Kasumi-1 (cell line): ENCODE data around the gene FZD7.

Experiments
- DNase-seq, 2 experiments: peaks; one replicate each; lab custom pipeline; 2025; lab: John Stamatoyannopoulos, UW

FZD7 gene

DNA sequence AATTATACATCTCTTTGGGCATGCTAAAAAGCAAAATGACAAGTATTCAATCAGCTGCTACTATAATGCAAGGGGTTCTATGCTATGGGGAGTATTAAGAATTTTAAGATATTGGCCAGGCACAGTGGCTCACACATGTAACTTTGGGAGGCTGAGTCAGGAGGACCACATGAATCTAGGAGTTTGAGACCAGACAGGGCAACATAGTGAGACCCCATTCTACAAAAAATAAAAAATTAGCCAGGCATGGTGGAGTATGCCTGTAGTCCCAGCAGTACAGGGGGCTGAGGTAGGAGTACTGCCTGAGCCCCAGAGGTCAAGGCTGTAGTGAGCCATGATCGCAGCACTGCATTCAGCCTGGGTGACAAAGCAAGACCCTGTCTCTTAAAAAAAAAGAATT is 33.9 kb downstream of the FZD7 start:
- DNase-seq, result no peak

DNA sequence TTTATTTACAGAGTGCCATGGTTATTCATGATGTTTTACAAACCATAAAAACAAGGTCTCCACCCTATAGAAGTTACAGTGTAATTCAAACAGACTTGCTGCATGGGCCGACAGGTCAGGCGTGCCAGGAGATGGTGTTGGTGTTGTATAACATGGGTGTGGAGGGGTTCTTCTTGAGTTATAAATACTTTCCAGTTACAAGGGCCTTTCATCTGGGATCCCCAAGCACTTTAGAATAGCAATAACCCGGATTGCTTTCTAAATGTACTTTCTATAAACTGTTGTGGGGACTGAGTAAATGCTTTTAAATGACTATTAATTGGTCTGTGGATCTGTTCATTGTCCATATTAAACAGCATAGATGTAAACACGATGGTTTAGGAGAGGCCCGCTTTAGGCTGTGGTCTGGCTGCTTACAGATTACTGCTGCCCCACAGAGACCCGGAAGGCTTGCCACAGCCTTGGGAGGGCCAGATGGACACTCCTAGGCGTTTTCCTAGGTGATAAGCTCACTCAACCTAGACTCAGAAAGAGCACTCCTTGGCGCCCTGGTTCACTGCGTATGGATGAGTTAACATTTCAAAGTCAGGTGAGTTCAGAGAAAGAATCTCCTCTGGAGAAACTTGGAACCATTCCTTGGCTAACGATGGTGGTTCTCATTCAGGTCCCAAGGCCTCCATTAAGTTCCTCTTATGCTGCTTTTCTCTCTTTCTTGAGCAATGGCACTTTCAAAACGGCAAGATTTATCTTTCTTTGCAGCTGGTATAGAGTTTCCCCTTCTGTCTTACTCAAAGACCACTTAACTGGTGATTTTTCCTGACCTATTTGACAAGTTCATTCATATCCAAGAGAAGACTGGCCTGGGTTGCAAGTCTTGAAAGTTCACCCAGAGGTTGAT is 35.8 kb downstream of the FZD7 start:
- DNase-seq, result no peak

DNA sequence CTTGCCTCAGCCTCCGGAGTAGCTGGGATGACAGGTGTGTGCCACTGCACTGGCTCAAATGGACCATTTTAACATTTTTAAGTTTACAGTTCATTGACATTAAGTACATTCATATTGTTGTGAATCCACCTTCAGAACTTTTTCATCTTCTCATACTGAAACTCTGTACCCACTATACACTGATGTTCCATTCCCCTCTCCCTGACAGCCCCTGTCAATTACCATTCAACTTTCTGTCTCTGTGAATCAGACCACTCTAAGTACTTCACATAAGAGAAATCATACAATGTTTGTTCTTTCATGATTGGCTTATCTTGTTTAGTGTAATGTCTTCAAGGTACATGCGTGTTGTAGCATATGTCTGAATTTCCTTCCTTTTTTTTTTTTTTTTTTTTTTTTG is 37.5 kb downstream of the FZD7 start:
- no peak for DNase-seq

DNA sequence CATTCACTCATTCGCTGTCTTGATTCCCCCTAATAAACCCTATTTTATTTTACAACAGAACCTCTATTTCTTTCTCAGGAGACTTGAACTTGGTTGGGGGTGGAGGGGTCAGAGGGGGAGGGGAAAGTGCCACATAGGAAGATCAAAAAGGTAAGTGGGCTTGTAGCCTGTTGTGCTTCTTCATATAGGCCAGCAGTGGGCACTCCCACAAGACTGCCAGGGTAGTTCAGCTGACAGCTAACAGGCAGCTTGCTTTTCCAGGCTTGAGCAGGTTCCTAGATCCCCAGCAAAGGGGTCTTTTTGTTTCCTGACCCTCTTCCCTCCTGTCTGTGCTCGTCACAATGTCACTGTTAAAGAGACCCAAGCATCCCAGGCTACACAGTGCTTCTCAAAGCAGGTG is 38.6 kb downstream of the FZD7 start:
- DNase-seq, result peak in 1 of 2 experiments; percentile 27

DNA sequence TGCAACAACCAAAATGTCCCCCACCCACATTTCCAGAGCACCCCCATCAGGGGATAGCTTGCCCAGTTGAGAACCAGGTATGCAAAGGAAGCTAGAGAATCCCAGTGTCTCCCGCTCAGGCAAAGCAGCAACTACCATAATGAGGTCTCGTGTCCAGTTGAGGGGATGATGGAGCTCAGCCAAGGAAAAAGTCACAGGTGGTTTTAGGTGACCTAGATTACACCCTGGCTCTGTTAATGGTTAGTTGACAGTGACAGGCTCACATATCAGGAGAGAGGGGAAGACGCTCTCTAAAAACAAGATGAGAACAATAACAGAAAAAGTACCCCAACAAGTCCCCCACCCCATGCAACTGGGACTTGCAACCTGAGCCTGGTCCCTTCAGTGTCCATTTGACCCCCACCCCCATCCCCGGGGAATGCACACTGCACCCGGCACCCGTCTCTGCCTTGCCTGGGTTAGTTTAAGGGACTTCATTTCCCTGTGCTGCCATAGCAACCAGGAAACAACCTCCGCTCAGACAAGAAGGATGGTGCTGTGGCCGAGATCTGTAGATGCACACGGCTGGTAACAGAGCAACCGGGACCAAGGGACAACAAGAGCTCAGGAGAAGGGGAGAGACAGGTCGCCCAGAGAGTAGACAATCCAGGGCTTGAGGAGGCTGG is 39.2 kb downstream of the FZD7 start, which contains the start of gene KIAA2012:
Gene KIAA2012 (plus strand): TSS at position 519 of the 665 bp plus-strand sequence. CDS start 373 bp downstream, outside the sequence.
- DNase-seq, result no peak

DNA sequence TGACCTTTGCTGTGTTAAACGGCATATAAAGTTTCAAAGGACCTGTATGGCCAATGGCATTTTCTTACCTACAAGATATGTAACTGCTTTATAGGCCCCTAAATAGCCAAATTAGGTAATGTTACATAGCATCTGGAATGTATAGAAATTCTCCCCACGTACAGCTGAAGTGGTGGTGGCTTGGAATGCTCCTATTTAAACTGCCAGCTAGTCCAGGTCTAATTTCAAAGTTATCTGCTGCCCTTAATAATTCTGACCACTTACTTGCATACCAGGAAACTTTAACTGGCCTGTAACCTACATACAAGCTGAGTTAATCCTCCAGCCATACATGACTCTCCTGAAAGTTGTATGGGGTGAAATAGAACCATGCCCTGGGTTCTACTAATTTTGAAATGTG is 40.7 kb downstream of the FZD7 start:
- no peak for DNase-seq

DNA sequence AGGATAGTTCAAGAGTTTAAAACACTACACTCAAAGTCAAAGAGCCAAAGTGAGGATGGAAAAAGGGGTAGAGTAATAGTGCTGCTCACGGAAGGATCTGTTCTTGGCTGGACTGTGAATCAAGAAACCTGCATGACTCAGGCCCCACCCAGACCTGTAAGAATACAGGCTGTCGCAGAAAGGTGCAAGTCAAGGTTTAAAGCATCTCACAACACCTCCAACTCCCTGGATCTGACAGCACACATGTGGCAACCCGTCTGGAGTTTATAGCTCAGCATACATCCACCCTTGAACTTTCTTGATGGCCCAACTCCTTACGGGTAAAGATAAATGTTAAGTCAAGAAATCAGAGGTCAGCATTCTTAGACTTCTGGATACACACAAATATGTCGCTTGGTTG is 45.7 kb downstream of the FZD7 start:
- no peak for DNase-seq

DNA sequence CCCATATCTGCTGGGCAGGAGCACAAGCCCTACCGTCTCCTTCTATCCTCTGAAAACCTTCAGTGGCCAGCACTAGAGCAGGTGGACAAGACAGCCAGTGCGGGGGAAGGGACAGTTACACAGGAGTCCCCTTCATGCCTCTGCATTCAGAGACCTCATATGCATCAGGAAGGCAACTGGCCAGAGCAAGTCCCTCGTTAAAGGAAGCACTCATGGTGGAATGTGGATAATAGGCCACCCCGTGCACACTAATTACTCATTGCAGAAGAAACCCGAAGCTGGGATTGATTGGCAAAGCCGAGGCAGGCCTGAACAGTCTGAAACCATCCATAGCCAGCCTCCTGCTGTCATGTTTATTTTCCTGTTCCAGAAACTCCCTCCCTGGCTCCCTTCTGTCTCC is 50.6 kb downstream of the FZD7 start:
- DNase-seq, result no peak
